SJCRH30 (cell line): ENCODE data around the gene TNNT2. TPM values are rescaled to one million over a fixed set of nuclear protein-coding genes. Genes with fewer than 3 reads are reported as not detected.

Source experiments
- DNase-seq, 2 experiments: peaks; one replicate each; pipeline ENCODE4 v3.0.0-alpha.2; 2015 to 2020
- H3K27ac ChIP-seq: fragments of 250-450 bp; sonication (Bioruptor Pico); 2 replicates; pipeline ENCODE4 v1.5.1; 2020; ENCODE audit warnings: mild to moderate bottlenecking, moderate library complexity
- H3K27me3 ChIP-seq: fragments of 250-450 bp; sonication (Bioruptor Pico); 2 replicates; pipeline ENCODE4 v1.5.1; 2020; ENCODE audit warnings: mild to moderate bottlenecking, moderate library complexity
- H3K36me3 ChIP-seq: fragments of 250-450 bp; sonication (Bioruptor Pico); 2 replicates; pipeline ENCODE4 v1.5.1; 2020; ENCODE audit warnings: mild to moderate bottlenecking, moderate library complexity
- H3K4me1 ChIP-seq: fragments of 250-450 bp; sonication (Bioruptor Pico); 2 replicates; pipeline ENCODE4 v1.5.1; 2020; ENCODE audit warnings: mild to moderate bottlenecking, moderate library complexity
- H3K4me3 ChIP-seq: fragments of 250-450 bp; sonication (Bioruptor Pico); 2 replicates; pipeline ENCODE4 v1.5.1; 2020; ENCODE audit warnings: mild to moderate bottlenecking, moderate library complexity
- H3K9me3 ChIP-seq: fragments of 250-450 bp; sonication (Bioruptor Pico); replicated peaks from 2 replicates; pipeline ENCODE4 v1.5.1; 2020; ENCODE audit warnings: mild to moderate bottlenecking, moderate library complexity
- total RNA-seq: library from RNA; depleted of rRNA; stranded (reverse); fragments of >200 nt; shearing (Covaris generic); gene quantifications from 2 replicates; pipeline ENCODE4 v1.2.3, GENCODE V29; 2014

The TNNT2 gene
- total RNA-seq, 1 experiment from 2014 or later = 90.0 TPM

DNA sequence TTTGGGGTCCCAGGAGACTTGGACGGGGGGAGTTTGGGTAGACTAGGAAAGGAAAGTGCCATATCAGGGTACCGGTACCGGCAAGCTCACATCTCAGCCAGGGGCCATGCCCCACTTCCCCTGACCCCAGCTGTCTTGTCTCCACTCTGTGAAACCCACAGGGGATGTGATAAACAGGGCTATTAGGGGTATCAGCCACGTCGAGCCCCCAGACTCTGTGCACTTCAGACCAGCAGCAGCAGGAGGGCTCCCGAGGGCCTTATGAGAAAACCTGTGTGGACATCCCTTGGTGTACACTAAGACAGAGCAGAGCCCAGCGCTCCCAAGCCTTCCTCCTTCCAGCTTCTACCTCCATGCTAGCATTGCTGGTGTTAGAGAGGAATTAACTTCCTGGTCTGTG, 46.3 kb downstream of the TNNT2 start:
- H3K4me3 ChIP-seq = no peak overlapping the region
- no peak for DNase-seq
- H3K9me3 ChIP-seq = no peaks in the 10 kb centered on the region
- no peaks in the 10 kb centered on the region for H3K36me3 ChIP-seq
- H3K4me1 ChIP-seq = peaks cover 20% of the 10 kb centered on the region
- H3K27me3 ChIP-seq = no peaks in the 10 kb centered on the region
- no peak overlapping the region for H3K27ac ChIP-seq

DNA sequence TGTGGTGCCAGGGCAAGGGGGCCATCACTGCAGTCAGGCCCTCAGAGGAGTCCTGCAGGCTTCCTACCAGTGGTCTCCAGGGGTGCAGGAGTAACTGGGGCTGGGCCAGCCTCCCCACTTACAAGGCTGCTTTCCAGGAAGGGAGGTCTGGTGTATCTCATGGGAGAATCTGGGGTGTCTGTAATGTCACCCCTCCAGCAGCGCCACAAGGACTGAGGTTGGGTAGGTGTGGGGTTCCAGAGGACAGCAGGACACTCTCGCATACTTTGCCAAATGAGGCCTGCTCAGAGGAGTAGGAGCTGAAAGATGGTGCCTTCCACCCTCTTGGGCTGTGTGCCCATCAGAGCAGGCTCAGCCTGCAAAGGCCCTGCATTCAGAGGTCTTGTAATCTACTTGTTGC, 46.9 kb downstream of the TNNT2 start:
- no peaks in the 10 kb centered on the region for H3K27me3 ChIP-seq
- DNase-seq = no peak
- H3K4me3 ChIP-seq = no peak overlapping the region
- peaks cover 19% of the 10 kb centered on the region for H3K4me1 ChIP-seq
- H3K9me3 ChIP-seq = no peaks in the 10 kb centered on the region
- H3K36me3 ChIP-seq = no peaks in the 10 kb centered on the region
- no peak overlapping the region for H3K27ac ChIP-seq

GRCh38 chr1:201329801-201330200, 47.7 kb downstream of the TNNT2 start:
- no peaks in the 10 kb centered on the region for H3K27me3 ChIP-seq
- peaks cover 12% of the 10 kb centered on the region for H3K4me1 ChIP-seq
- no peaks in the 10 kb centered on the region for H3K9me3 ChIP-seq
- no peaks in the 10 kb centered on the region for H3K36me3 ChIP-seq
- no peak for DNase-seq
- H3K27ac ChIP-seq = no peak overlapping the region
- H3K4me3 ChIP-seq = no peak overlapping the region

GRCh38 chr1:201329286-201329685, 48.2 kb downstream of the TNNT2 start:
- Histone ChIP-seq H3K4me1 (peaks cover 7% of the 10 kb centered on the region), H3K36me3 (no peaks in the 10 kb centered on the region), H3K9me3 (no peaks in the 10 kb centered on the region), H3K27me3 (no peaks in the 10 kb centered on the region), H3K4me3 (no peak overlapping the region), H3K27ac (no peak overlapping the region)
- DNase-seq = no peak

- Histone ChIP-seq H3K9me3 (no peaks in the 10 kb centered on the region), H3K4me1 (peaks cover 6% of the 10 kb centered on the region), H3K36me3 (no peaks in the 10 kb centered on the region), H3K4me3 (no peak overlapping the region), H3K27ac (no peak overlapping the region), H3K27me3 (no peaks in the 10 kb centered on the region)
- no peak for DNase-seq
Observed at GRCh38 chr1:201328576-201328975, 48.9 kb downstream of the TNNT2 start.

- no peak for DNase-seq
- Histone ChIP-seq H3K27me3 (no peaks in the 10 kb centered on the region), H3K4me1 (peaks cover 6% of the 10 kb centered on the region), H3K36me3 (no peaks in the 10 kb centered on the region), H3K9me3 (no peaks in the 10 kb centered on the region), H3K4me3 (no peak overlapping the region), H3K27ac (no peak overlapping the region)
Observed at GRCh38 chr1:201327687-201328240, 49.7 kb downstream of the TNNT2 start.

DNA sequence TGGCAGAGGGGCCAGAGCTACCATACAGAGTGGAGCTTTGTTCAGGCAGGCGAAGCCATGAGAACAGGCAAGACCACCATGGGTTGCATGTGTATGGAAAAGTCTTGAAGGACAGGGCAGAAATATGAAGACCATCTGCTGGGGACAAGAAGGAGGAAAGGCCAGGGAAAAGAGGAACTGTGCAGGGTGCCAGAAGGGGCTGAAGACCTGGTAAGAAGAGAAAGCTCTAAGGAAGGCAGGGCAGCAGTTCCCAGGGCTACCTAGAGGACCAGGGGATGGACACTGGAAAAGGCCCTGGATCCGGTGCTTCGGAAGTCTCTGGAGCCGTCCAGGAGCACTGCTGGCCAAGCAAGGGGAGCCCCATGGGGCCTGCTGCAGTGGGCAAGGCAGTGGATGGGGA, 50.8 kb downstream of the TNNT2 start:
- Histone ChIP-seq H3K36me3 (no peaks in the 10 kb centered on the region), H3K4me1 (peaks cover 6% of the 10 kb centered on the region), H3K4me3 (no peak overlapping the region), H3K9me3 (no peaks in the 10 kb centered on the region), H3K27ac (no peak overlapping the region), H3K27me3 (no peaks in the 10 kb centered on the region)
- no peak for DNase-seq

GRCh38 chr1:201325678-201326060, 51.8 kb downstream of the TNNT2 start:
- Histone ChIP-seq H3K4me3 (no peak overlapping the region), H3K27ac (no peak overlapping the region), H3K4me1 (peaks cover 15% of the 10 kb centered on the region), H3K27me3 (no peaks in the 10 kb centered on the region), H3K36me3 (no peaks in the 10 kb centered on the region), H3K9me3 (no peaks in the 10 kb centered on the region)
- DNase-seq = no peak

- Histone ChIP-seq H3K27me3 (no peaks in the 10 kb centered on the region), H3K9me3 (no peaks in the 10 kb centered on the region), H3K4me1 (peaks cover 21% of the 10 kb centered on the region), H3K4me3 (no peak overlapping the region), H3K27ac (no peak overlapping the region), H3K36me3 (no peaks in the 10 kb centered on the region)
- DNase-seq = no peak
Observed at GRCh38 chr1:201324821-201325677, 52.4 kb downstream of the TNNT2 start.

DNA sequence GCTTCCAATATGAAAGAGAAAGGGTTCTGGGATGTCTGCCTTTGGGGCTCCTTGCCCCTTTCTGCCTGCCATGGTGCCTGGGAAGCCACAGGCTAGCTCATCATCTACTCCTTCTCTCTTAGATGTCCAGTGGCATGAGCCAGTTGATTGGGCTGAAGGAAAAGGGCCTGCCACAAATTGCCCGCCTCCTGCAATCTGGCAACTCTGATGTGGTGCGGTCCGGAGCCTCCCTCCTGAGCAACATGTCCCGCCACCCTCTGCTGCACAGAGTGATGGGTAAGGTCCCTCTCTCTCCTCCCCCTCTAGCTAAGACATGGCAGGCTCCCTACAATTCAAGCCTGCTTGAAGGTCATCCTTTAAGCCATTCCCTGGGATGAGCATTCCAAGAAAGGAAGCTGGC, 53.2 kb downstream of the TNNT2 start:
- no peaks in the 10 kb centered on the region for H3K9me3 ChIP-seq
- H3K27me3 ChIP-seq = no peaks in the 10 kb centered on the region
- DNase-seq = no peak
- no peaks in the 10 kb centered on the region for H3K36me3 ChIP-seq
- H3K4me1 ChIP-seq = peaks cover 18% of the 10 kb centered on the region
- no peak overlapping the region for H3K4me3 ChIP-seq
- H3K27ac ChIP-seq = no peak overlapping the region

DNA sequence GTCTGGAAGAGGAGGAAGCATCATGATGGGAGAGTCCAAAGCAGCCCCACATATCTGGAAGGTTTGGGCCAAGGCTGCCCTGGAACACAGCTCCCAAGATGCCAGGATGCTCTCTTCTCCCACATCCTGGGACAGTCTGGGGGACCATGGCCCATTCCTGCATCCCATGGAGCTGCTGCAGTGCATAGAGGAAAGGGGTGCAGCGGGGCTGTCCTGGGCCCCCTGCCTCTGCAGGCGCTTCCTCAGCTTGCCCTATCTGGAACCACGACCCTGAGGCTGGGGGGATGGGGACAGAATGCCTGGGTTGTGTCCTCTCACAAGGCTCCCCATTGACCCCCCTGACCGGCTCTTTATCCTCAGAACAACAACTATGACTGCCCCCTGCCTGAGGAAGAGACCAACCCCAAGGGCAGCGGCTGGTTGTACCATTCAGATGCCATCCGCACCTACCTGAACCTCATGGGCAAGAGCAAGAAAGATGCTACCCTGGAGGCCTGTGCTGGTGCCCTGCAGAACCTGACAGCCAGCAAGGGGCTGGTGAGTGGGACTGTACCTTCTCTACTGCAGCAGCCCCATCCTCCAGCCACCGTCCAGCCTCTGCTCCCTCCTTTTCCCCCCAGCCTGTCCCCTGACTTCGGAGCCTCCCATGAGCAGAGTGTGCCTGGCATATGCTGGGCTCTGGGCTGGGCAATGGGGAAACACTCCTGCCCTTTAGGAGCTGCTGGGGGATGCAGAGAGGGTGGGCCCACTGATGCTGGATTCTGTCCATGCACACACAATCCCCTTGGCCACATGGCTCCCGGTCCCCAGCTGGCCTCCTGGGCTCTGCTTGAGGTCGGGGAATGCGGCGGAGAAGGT, 54.6 kb downstream of the TNNT2 start:
- Histone ChIP-seq H3K4me3 (no peak overlapping the region), H3K4me1 (peaks cover 15% of the 10 kb centered on the region), H3K9me3 (no peaks in the 10 kb centered on the region), H3K27ac (no peak overlapping the region), H3K36me3 (no peaks in the 10 kb centered on the region), H3K27me3 (no peaks in the 10 kb centered on the region)
- DNase-seq = no peak

DNA sequence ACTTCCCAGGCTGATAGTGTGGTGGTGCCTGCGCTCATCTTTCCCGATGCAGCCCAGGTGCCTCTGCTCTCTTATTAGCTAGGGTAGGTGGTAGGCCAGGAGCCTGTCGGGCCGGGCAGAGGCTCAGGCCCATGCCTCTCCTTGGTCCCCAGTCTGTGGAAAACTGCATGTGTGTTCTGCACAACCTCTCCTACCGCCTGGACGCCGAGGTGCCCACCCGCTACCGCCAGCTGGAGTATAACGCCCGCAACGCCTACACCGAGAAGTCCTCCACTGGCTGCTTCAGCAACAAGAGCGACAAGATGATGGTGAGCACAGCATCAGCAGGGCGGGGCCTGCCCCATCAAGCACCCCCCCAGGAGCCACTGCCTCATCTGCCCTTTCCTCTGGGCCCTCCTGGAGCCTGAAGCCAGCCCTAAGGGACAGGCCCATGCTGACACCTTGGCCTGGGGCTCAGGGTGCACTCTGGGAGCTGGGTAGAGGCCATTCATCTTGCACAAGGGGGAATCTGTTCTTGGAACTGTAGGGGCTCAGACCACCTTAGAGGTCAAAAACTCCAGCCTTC, 55.6 kb downstream of the TNNT2 start:
- Histone ChIP-seq H3K27ac (no peak overlapping the region), H3K27me3 (no peaks in the 10 kb centered on the region), H3K4me3 (no peak overlapping the region), H3K4me1 (peaks cover 15% of the 10 kb centered on the region), H3K9me3 (no peaks in the 10 kb centered on the region), H3K36me3 (no peaks in the 10 kb centered on the region)
- no peak for DNase-seq

- peak in 1 of 2 experiments; percentile 46 for DNase-seq
- H3K4me1 ChIP-seq = peaks cover 15% of the 10 kb centered on the region
- no peak overlapping the region for H3K4me3 ChIP-seq
- no peak overlapping the region for H3K27ac ChIP-seq
- H3K27me3 ChIP-seq = no peaks in the 10 kb centered on the region
- no peaks in the 10 kb centered on the region for H3K36me3 ChIP-seq
- H3K9me3 ChIP-seq = no peaks in the 10 kb centered on the region
Observed at GRCh38 chr1:201320168-201320788, 57.2 kb downstream of the TNNT2 start.

GRCh38 chr1:201319631-201320030, 57.8 kb downstream of the TNNT2 start:
- Histone ChIP-seq H3K36me3 (no peaks in the 10 kb centered on the region), H3K4me1 (peaks cover 15% of the 10 kb centered on the region), H3K27ac (no peak overlapping the region), H3K27me3 (no peaks in the 10 kb centered on the region), H3K9me3 (no peaks in the 10 kb centered on the region), H3K4me3 (no peak overlapping the region)
- no peak for DNase-seq
